Kidney glomerular epithelial cell (primary cell): ENCODE data around the gene DPYD.

Source experiments
- DNase-seq: peaks from one replicate; lab custom pipeline; 2025; lab: John Stamatoyannopoulos, UW

The DPYD gene

GRCh38 chr1:97691325-97691724, 229.5 kb downstream of the DPYD start:
- DNase-seq = no peak

GRCh38 chr1:97685360-97685759, 235.5 kb downstream of the DPYD start:
- no peak for DNase-seq

GRCh38 chr1:97680894-97681293, 239.9 kb downstream of the DPYD start:
- no peak for DNase-seq

GRCh38 chr1:97680470-97680869, 240.4 kb downstream of the DPYD start:
- DNase-seq = no peak

GRCh38 chr1:97677702-97678101, 243.1 kb downstream of the DPYD start:
- DNase-seq = no peak

GRCh38 chr1:97674517-97674916, 246.3 kb downstream of the DPYD start:
- no peak for DNase-seq

- peak; percentile 48 for DNase-seq
Observed at GRCh38 chr1:97668945-97669344, 251.9 kb downstream of the DPYD start.

- no peak for DNase-seq
Observed at GRCh38 chr1:97660431-97661105, 260.3 kb downstream of the DPYD start.

GRCh38 chr1:97654876-97655585, 265.8 kb downstream of the DPYD start:
- DNase-seq = no peak

- no peak for DNase-seq
Observed at GRCh38 chr1:97651250-97651649, 269.6 kb downstream of the DPYD start.

- DNase-seq = no peak
Observed at GRCh38 chr1:97649591-97649990, 271.2 kb downstream of the DPYD start.

GRCh38 chr1:97647776-97648175, 273.1 kb downstream of the DPYD start:
- peak; percentile 3 for DNase-seq

GRCh38 chr1:97646071-97646470, 274.8 kb downstream of the DPYD start:
- DNase-seq = no peak

GRCh38 chr1:97640677-97641076, 280.2 kb downstream of the DPYD start:
- DNase-seq = no peak

GRCh38 chr1:97636941-97637340, 283.9 kb downstream of the DPYD start:
- no peak for DNase-seq

- no peak for DNase-seq
Observed at GRCh38 chr1:97634758-97635157, 286.1 kb downstream of the DPYD start.

GRCh38 chr1:97632776-97633175, 288.1 kb downstream of the DPYD start:
- DNase-seq = no peak

GRCh38 chr1:97632075-97632474, 288.8 kb downstream of the DPYD start:
- peak; percentile 76 for DNase-seq

GRCh38 chr1:97630948-97631347, 289.9 kb downstream of the DPYD start:
- no peak for DNase-seq

- DNase-seq = no peak
Observed at GRCh38 chr1:97630281-97630680, 290.6 kb downstream of the DPYD start.

- DNase-seq = no peak
Observed at GRCh38 chr1:97623220-97623619, 297.6 kb downstream of the DPYD start.

- DNase-seq = no peak
Observed at GRCh38 chr1:97621955-97622354, 298.9 kb downstream of the DPYD start.

GRCh38 chr1:97619706-97620105, 301.1 kb downstream of the DPYD start:
- no peak for DNase-seq

GRCh38 chr1:97610748-97611147, 310.1 kb downstream of the DPYD start:
- no peak for DNase-seq
